ENCODE measurements around the gene TLL2.
A peak's percentile ranks its signal among the peaks of the same experiment; 100 is the strongest.

TLL2 gene

GRCh38 chr10:96401036-96401435 is 112.7 kb downstream of the TLL2 start:
- H3K4me3 ChIP-seq (ENCODE audit: low read depth, low read length), result no peak overlapping the region

GRCh38 chr10:96400465-96400864 is 113.3 kb downstream of the TLL2 start:
- H3K4me3 ChIP-seq (ENCODE audit: low read depth, low read length), result no peak overlapping the region

- no peak overlapping the region for H3K4me3 ChIP-seq (ENCODE audit: low read depth, low read length)
Observed at GRCh38 chr10:96397902-96398301, 115.8 kb downstream of the TLL2 start.

- H3K4me3 ChIP-seq (ENCODE audit: low read depth, low read length), result no peak overlapping the region
Observed at GRCh38 chr10:96395931-96396877, 117.5 kb downstream of the TLL2 start.

- H3K4me3 ChIP-seq (ENCODE audit: low read depth, low read length), result no peak overlapping the region
Observed at GRCh38 chr10:96390460-96390864, 123.3 kb downstream of the TLL2 start.

- H3K4me3 ChIP-seq (ENCODE audit: low read depth, low read length), result no peak overlapping the region
Observed at GRCh38 chr10:96389785-96390184, 123.9 kb downstream of the TLL2 start.

GRCh38 chr10:96387601-96388000 is 126.1 kb downstream of the TLL2 start:
- H3K4me3 ChIP-seq (ENCODE audit: low read depth, low read length), result no peak overlapping the region

- no peak overlapping the region for H3K4me3 ChIP-seq (ENCODE audit: low read depth, low read length)
Observed at GRCh38 chr10:96387161-96387560, 126.6 kb downstream of the TLL2 start.

GRCh38 chr10:96384506-96384905 is 129.2 kb downstream of the TLL2 start:
- H3K4me3 ChIP-seq (ENCODE audit: low read depth, low read length), result no peak overlapping the region

GRCh38 chr10:96380821-96381220 is 132.9 kb downstream of the TLL2 start:
- no peak overlapping the region for H3K4me3 ChIP-seq (ENCODE audit: low read depth, low read length)

GRCh38 chr10:96379758-96380157 is 134.0 kb downstream of the TLL2 start:
- H3K4me3 ChIP-seq (ENCODE audit: low read depth, low read length), result no peak overlapping the region

- no peak overlapping the region for H3K4me3 ChIP-seq (ENCODE audit: low read depth, low read length)
Observed at GRCh38 chr10:96378741-96379140, 135.0 kb downstream of the TLL2 start.

GRCh38 chr10:96377816-96378294 is 135.9 kb downstream of the TLL2 start:
- no peak overlapping the region for H3K4me3 ChIP-seq (ENCODE audit: low read depth, low read length)

GRCh38 chr10:96376483-96376882 is 137.2 kb downstream of the TLL2 start:
- H3K4me3 ChIP-seq (ENCODE audit: low read depth, low read length), result no peak overlapping the region

- peak overlapping the region; percentile 33 for H3K4me3 ChIP-seq (ENCODE audit: low read depth, low read length)
Observed at GRCh38 chr10:96374985-96375830, 138.5 kb downstream of the TLL2 start.

- no peak overlapping the region for H3K4me3 ChIP-seq (ENCODE audit: low read depth, low read length)
Observed at GRCh38 chr10:96374639-96374984, 139.1 kb downstream of the TLL2 start.

GRCh38 chr10:96374004-96374403 is 139.7 kb downstream of the TLL2 start:
- no peak overlapping the region for H3K4me3 ChIP-seq (ENCODE audit: low read depth, low read length)

- H3K4me3 ChIP-seq (ENCODE audit: low read depth, low read length), result no peak overlapping the region
Observed at GRCh38 chr10:96371356-96371755, 142.4 kb downstream of the TLL2 start.

- H3K4me3 ChIP-seq (ENCODE audit: low read depth, low read length), result no peak overlapping the region
Observed at GRCh38 chr10:96370584-96371157, 143.1 kb downstream of the TLL2 start.

- H3K4me3 ChIP-seq (ENCODE audit: low read depth, low read length), result no peak overlapping the region
Observed at GRCh38 chr10:96369890-96370583, 143.7 kb downstream of the TLL2 start.

GRCh38 chr10:96368971-96369370 is 144.8 kb downstream of the TLL2 start:
- no peak overlapping the region for H3K4me3 ChIP-seq (ENCODE audit: low read depth, low read length)

All from iPS-11a (cell line).